Liver (tissue), 9 donors: ENCODE data around the gene TP63. TPM values are rescaled to one million over a fixed set of nuclear protein-coding genes. Genes with fewer than 3 reads are reported as not detected.

ENCODE experiments used
- DNase-seq: peaks from one replicate; pipeline ENCODE4 v3.0.0-alpha.2; 2017; ENCODE audit warnings: low spot score
- H3K27ac ChIP-seq, 2 donors: one replicate each; pipeline ENCODE4 v1.7.0; 2013; ENCODE audit warnings: inconsistent platforms in 2 of 2, low read length in 2 of 2, control low read depth in 1 of 2, low read depth in 1 of 2, mild to moderate bottlenecking in 1 of 2
- H3K27me3 ChIP-seq, 4 donors: one replicate each; pipeline versions ENCODE4 v1.6.1 to v1.7.0; 2013; ENCODE audit warnings: low read length in 3 of 4, inconsistent platforms in 1 of 4, mild to moderate bottlenecking in 1 of 4, moderate library complexity in 1 of 4; ENCODE audit not compliant: control insufficient read depth in 4 of 4, insufficient read depth in 4 of 4
- H3K36me3 ChIP-seq, 4 donors: one replicate each; pipeline versions ENCODE4 v1.6.1 to v1.7.0; 2013; ENCODE audit warnings: low read length in 3 of 4, mild to moderate bottlenecking in 3 of 4, low read depth in 1 of 4, moderate library complexity in 1 of 4; ENCODE audit not compliant: control insufficient read depth in 4 of 4, insufficient read depth in 3 of 4
- H3K4me1 ChIP-seq, 4 donors: one replicate each; pipeline versions ENCODE4 v1.6.1 to v1.7.0; 2013; ENCODE audit warnings: low read length in 3 of 4, mild to moderate bottlenecking in 3 of 4, moderate library complexity in 1 of 4; ENCODE audit not compliant: control insufficient read depth in 4 of 4, insufficient read depth in 4 of 4
- H3K4me3 ChIP-seq, 3 donors: one replicate each; pipeline versions ENCODE4 v1.6.1 to v1.7.0; 2013; ENCODE audit warnings: low read length in 3 of 3, control low read depth in 1 of 3, low read depth in 1 of 3, mild to moderate bottlenecking in 1 of 3
- H3K9ac ChIP-seq, 2 donors: one replicate each; pipeline ENCODE4 v1.7.0; 2013; ENCODE audit warnings: low read length in 2 of 2, mild to moderate bottlenecking in 2 of 2, moderate library complexity in 2 of 2, control low read depth in 1 of 2, low read depth in 1 of 2
- H3K9me3 ChIP-seq, 4 donors: one replicate each; pipeline versions ENCODE4 v1.6.1 to v1.7.0; 2013; ENCODE audit warnings: low read length in 3 of 4; ENCODE audit not compliant: control insufficient read depth in 4 of 4
- EGR1 ChIP-seq, 2 donors: IDR thresholded peaks; 2 replicates each; pipeline ENCODE4 v1.6.1; 2016 to 2018; ENCODE audit warnings: antibody characterized with exemption in 2 of 2, low read depth in 2 of 2
- FOXA1 ChIP-seq: IDR thresholded peaks from 2 replicates; pipeline ENCODE4 v1.6.1; 2016; ENCODE audit warnings: antibody characterized with exemption
- FOXA2 ChIP-seq: IDR thresholded peaks from 2 replicates; pipeline ENCODE4 v1.6.1; 2016; ENCODE audit warnings: antibody characterized with exemption
- GABPA ChIP-seq, 2 donors: IDR thresholded peaks in 1 of 2; conservative IDR thresholded peaks in 1 of 2; 2 replicates each; pipeline ENCODE4 v1.6.1; 2016; ENCODE audit warnings: antibody characterized with exemption in 2 of 2, mild to moderate bottlenecking in 1 of 2, moderate library complexity in 1 of 2
- HNF4A ChIP-seq, 2 donors: conservative IDR thresholded peaks; 2 replicates each; pipeline ENCODE4 v1.6.1; 2016; ENCODE audit warnings: antibody characterized with exemption in 2 of 2, mild to moderate bottlenecking in 2 of 2
- HNF4G ChIP-seq: IDR thresholded peaks from 2 replicates; pipeline ENCODE4 v1.6.1; 2016; ENCODE audit warnings: antibody characterized with exemption
- JUND ChIP-seq, 2 donors: IDR thresholded peaks; 2 replicates each; pipeline ENCODE4 v1.6.1; 2016; ENCODE audit warnings: antibody characterized with exemption in 2 of 2
- NR2F2 ChIP-seq: IDR thresholded peaks from 2 replicates; pipeline ENCODE4 v1.6.1; 2016; ENCODE audit warnings: antibody characterized with exemption
- RAD21 ChIP-seq, 2 donors: IDR thresholded peaks; 2 replicates each; pipeline ENCODE4 v1.6.1; 2016; ENCODE audit warnings: antibody characterized with exemption in 2 of 2, mild to moderate bottlenecking in 2 of 2
- RXRA ChIP-seq, 2 donors: IDR thresholded peaks; 2 replicates each; pipeline ENCODE4 v1.6.1; 2017 to 2018; ENCODE audit warnings: antibody characterized with exemption in 2 of 2, mild to moderate bottlenecking in 1 of 2
- SP1 ChIP-seq: IDR thresholded peaks from 2 replicates; pipeline ENCODE4 v1.6.1; 2018; ENCODE audit warnings: antibody characterized with exemption, mild to moderate bottlenecking
- TAF1 ChIP-seq: conservative IDR thresholded peaks from 2 replicates; pipeline ENCODE4 v1.6.1; 2016; ENCODE audit warnings: antibody characterized with exemption, mild to moderate bottlenecking
- YY1 ChIP-seq: IDR thresholded peaks from 2 replicates; pipeline ENCODE4 v1.6.1; 2016; ENCODE audit warnings: antibody characterized with exemption, mild to moderate bottlenecking
- WGBS: extraction: QIAGEN DNeasy Blood & Tissue Kit; methylation state at CpG from one replicate; pipeline ENCODE4 v1.1.7; 2013; 5-methylcytosine and 5-hydroxymethylcytosine counted together
- polyA plus RNA-seq, 2 donors: library from polyadenylated mRNA; stranded (reverse) in 1 of 2; unstranded in 1 of 2; fragments of 200-250 nt in 1 of 2; fragments of >200 nt in 1 of 2; fragmentation: Nextera tagmentation in 1 of 2; extraction: Ambion mirVana in 1 of 2; gene quantifications; one replicate each; pipeline versions ENCODE4 v1.2.1 to v1.2.3, GENCODE V29; 2013 to 2015
- total RNA-seq, 2 donors: library from RNA; depleted of rRNA; stranded (reverse); fragments of >200 nt; gene quantifications; one replicate each; pipeline ENCODE4 v1.2.3, GENCODE V29; 2014
- TF ChIP-seq, protein P1 (sequence below): IDR thresholded peaks from 2 replicates; pipeline ENCODE4 v1.6.1; 2016; ENCODE audit warnings: antibody characterized with exemption
- TF ChIP-seq, protein P2 (sequence below): fragments of 150-350 bp; IDR thresholded peaks from 2 replicates; pipeline ENCODE4 v1.5.1; 2017; ENCODE audit warnings: improper control_type of control experiment, low read depth, low read length; ENCODE audit not compliant: missing input control
- TF ChIP-seq, protein P3 (sequence below): IDR thresholded peaks from 2 replicates; pipeline ENCODE4 v1.6.1; 2016; ENCODE audit warnings: antibody characterized with exemption
- TF ChIP-seq, protein P4 (sequence below): IDR thresholded peaks from 2 replicates; pipeline ENCODE4 v1.6.1; 2016; ENCODE audit warnings: antibody characterized with exemption, mild to moderate bottlenecking
- TF ChIP-seq, protein P5 (sequence below): IDR thresholded peaks from 2 replicates; pipeline ENCODE4 v1.6.1; 2016; ENCODE audit warnings: antibody characterized with exemption
- donor health status: healthy.
- donor health status: healthy.
- donor health status: healthy.
- donor health status: healthy.
- donor health status: healthy.

Gene TP63
- total and polyA plus RNA-seq, 4 donors: under 0.01 to 0.08 (median 0.05) TPM; not detected in 1

DNA sequence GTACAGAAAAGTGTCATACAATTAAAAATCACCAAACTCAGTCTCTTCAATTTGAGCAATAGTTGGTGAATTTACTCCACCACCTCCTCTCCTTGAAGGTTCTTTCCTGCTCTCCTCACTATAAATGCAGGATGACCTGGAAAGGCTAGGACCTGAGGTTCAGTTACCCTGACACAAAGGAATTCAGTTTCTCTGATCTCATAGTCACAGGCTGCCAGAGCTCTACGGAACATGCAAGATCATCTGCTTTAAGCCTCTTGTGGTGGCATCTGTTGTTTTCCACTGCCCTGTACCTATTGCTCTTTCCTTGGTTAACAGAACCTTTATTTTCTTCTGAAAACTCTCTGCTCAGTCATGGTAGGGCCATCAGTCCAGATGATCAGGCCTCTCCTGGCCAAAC lies 4.9 kb upstream of the TP63 start:
- no peaks in the 10 kb centered on the region for H3K36me3 ChIP-seq
- H3K9ac ChIP-seq: no peak overlapping the region
- no peak overlapping the region for H3K27ac ChIP-seq
- DNase-seq: no peak
- H3K4me3 ChIP-seq: no peak overlapping the region
- peaks cover 2 to 12% (median 11%) of the 10 kb centered on the region in 4 donors for H3K4me1 ChIP-seq
- 94% methylated on average over 1 of the region's 1 CpG for WGBS
- H3K9me3 ChIP-seq: no peaks in the 10 kb centered on the region
- TF ChIP-seq NR2F2: no peak
- no peak for TF ChIP-seq RAD21 (IDR thresholded peaks at IDR 0.05)
- no peak for TF ChIP-seq HNF4A (conservative IDR thresholded peaks at IDR 0.05)
- TF ChIP-seq, protein P1, sequence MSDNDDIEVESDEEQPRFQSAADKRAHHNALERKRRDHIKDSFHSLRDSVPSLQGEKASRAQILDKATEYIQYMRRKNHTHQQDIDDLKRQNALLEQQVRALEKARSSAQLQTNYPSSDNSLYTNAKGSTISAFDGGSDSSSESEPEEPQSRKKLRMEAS: no peak
- TF ChIP-seq, protein P2, sequence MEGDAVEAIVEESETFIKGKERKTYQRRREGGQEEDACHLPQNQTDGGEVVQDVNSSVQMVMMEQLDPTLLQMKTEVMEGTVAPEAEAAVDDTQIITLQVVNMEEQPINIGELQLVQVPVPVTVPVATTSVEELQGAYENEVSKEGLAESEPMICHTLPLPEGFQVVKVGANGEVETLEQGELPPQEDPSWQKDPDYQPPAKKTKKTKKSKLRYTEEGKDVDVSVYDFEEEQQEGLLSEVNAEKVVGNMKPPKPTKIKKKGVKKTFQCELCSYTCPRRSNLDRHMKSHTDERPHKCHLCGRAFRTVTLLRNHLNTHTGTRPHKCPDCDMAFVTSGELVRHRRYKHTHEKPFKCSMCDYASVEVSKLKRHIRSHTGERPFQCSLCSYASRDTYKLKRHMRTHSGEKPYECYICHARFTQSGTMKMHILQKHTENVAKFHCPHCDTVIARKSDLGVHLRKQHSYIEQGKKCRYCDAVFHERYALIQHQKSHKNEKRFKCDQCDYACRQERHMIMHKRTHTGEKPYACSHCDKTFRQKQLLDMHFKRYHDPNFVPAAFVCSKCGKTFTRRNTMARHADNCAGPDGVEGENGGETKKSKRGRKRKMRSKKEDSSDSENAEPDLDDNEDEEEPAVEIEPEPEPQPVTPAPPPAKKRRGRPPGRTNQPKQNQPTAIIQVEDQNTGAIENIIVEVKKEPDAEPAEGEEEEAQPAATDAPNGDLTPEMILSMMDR: no peak
- TF ChIP-seq FOXA2: no peak
- no peak for TF ChIP-seq YY1
- TF ChIP-seq TAF1: no peak
- TF ChIP-seq FOXA1: no peak
- TF ChIP-seq RXRA (IDR thresholded peaks at IDR 0.05): no peak
- no peaks in the 10 kb centered on the region for H3K27me3 ChIP-seq

DNA sequence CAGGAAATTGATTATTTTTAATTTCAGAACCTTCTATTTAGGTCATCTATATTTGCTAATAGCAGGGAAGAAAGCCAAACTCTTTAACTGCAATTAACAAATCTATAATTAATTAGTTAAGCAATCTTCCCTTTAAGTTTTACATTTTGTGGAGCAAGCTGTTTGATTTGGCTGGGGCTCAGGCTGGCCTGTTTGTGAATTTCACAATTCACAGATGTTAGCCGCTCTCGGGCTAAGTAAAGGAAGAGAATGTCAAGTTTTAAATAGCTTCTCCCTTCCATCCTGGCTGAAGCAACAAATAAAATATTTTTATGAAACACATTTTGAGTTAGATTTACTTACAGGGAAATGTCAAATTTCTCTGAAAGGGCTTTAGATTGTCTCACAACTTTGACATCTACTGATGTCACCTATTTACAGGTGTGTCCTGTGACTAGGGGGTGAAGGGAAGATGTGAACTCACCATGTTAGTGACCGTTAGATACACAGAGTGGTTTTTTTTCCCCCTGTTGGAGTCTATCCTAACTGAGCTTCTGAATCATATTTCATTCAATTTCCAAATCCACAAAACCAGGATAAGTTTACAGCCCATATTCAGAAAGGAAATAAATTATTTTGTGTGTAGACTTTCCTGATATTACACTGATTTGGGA lies 1.3 kb upstream of the TP63 start:
- WGBS: 19% methylated on average over 3 of the region's 3 CpGs
- TF ChIP-seq, protein P1: no peak
- TF ChIP-seq FOXA2: peak; percentile 19
- peak; percentile 44 for TF ChIP-seq YY1
- TF ChIP-seq TAF1: no peak
- TF ChIP-seq GABPA (IDR thresholded peaks at IDR 0.05 in 1 of 2, conservative IDR thresholded peaks at IDR 0.05 in 1 of 2): no peak
- no peak for TF ChIP-seq HNF4G
- no peak for TF ChIP-seq NR2F2
- no peak for TF ChIP-seq JUND (IDR thresholded peaks at IDR 0.05)
- TF ChIP-seq RXRA (IDR thresholded peaks at IDR 0.05): peak; percentile 14 to 49
- no peak for TF ChIP-seq EGR1 (IDR thresholded peaks at IDR 0.05; ENCODE audit: low read depth in 2 of 2)
- TF ChIP-seq, protein P3, sequence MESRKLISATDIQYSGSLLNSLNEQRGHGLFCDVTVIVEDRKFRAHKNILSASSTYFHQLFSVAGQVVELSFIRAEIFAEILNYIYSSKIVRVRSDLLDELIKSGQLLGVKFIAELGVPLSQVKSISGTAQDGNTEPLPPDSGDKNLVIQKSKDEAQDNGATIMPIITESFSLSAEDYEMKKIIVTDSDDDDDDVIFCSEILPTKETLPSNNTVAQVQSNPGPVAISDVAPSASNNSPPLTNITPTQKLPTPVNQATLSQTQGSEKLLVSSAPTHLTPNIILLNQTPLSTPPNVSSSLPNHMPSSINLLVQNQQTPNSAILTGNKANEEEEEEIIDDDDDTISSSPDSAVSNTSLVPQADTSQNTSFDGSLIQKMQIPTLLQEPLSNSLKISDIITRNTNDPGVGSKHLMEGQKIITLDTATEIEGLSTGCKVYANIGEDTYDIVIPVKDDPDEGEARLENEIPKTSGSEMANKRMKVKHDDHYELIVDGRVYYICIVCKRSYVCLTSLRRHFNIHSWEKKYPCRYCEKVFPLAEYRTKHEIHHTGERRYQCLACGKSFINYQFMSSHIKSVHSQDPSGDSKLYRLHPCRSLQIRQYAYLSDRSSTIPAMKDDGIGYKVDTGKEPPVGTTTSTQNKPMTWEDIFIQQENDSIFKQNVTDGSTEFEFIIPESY: no peak
- TF ChIP-seq, protein P2: no peak
- TF ChIP-seq, protein P4, sequence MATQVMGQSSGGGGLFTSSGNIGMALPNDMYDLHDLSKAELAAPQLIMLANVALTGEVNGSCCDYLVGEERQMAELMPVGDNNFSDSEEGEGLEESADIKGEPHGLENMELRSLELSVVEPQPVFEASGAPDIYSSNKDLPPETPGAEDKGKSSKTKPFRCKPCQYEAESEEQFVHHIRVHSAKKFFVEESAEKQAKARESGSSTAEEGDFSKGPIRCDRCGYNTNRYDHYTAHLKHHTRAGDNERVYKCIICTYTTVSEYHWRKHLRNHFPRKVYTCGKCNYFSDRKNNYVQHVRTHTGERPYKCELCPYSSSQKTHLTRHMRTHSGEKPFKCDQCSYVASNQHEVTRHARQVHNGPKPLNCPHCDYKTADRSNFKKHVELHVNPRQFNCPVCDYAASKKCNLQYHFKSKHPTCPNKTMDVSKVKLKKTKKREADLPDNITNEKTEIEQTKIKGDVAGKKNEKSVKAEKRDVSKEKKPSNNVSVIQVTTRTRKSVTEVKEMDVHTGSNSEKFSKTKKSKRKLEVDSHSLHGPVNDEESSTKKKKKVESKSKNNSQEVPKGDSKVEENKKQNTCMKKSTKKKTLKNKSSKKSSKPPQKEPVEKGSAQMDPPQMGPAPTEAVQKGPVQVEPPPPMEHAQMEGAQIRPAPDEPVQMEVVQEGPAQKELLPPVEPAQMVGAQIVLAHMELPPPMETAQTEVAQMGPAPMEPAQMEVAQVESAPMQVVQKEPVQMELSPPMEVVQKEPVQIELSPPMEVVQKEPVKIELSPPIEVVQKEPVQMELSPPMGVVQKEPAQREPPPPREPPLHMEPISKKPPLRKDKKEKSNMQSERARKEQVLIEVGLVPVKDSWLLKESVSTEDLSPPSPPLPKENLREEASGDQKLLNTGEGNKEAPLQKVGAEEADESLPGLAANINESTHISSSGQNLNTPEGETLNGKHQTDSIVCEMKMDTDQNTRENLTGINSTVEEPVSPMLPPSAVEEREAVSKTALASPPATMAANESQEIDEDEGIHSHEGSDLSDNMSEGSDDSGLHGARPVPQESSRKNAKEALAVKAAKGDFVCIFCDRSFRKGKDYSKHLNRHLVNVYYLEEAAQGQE: no peak
- TF ChIP-seq HNF4A (conservative IDR thresholded peaks at IDR 0.05): peak; percentile 49 to 56
- peak; percentile 35 for TF ChIP-seq SP1
- no peak for TF ChIP-seq FOXA1
- TF ChIP-seq, protein P5, sequence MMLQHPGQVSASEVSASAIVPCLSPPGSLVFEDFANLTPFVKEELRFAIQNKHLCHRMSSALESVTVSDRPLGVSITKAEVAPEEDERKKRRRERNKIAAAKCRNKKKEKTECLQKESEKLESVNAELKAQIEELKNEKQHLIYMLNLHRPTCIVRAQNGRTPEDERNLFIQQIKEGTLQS: no peak
- peak; percentile 43 to 55 for TF ChIP-seq RAD21 (IDR thresholded peaks at IDR 0.05)
- Histone ChIP-seq H3K4me1 (peaks cover 2 to 12% (median 11%) of the 10 kb centered on the region in 4 donors), H3K9me3 (no peaks in the 10 kb centered on the region), H3K36me3 (no peaks in the 10 kb centered on the region), H3K4me3 (no peak overlapping the region), H3K27ac (no peak overlapping the region), H3K27me3 (no peaks in the 10 kb centered on the region), H3K9ac (no peak overlapping the region)
- no peak for DNase-seq
